Gastrocnemius medialis (tissue), 4 donors: ENCODE results near the gene UPF1. TPM values are rescaled to one million over a fixed set of nuclear protein-coding genes. Genes with fewer than 3 reads are reported as not detected.

Source experiments
- ATAC-seq, 2 donors: fragments of 150-250 bp; one replicate each; pipeline ENCODE4 v1.9.1; 2016
- DNase-seq, 2 donors: peaks; one replicate each; pipeline ENCODE4 v3.0.0-alpha.2; 2019
- H3K27ac ChIP-seq, 4 donors: fragments of 200-600 bp; sonication (generic); 1 replicate in 1 of 4; 2 replicates in 3 of 4; pipeline ENCODE4 v1.5.1; 2016 to 2018; ENCODE audit warnings: mild to moderate bottlenecking in 2 of 4, moderate library complexity in 1 of 4
- H3K27me3 ChIP-seq, 3 donors: fragments of 200-600 bp; sonication (generic) in 2 of 3; 1 replicate in 1 of 3; 2 replicates in 2 of 3; pipeline versions ENCODE4 v1.5.1 to v1.6.0; 2016 to 2019; ENCODE audit warnings: mild to moderate bottlenecking in 1 of 3, moderate library complexity in 1 of 3
- H3K36me3 ChIP-seq, 2 donors: fragments of 200-600 bp; sonication (generic) in 1 of 2; one replicate each; pipeline ENCODE4 v1.5.1; 2017 to 2018
- H3K4me1 ChIP-seq, 2 donors: fragments of 200-600 bp; sonication (generic) in 1 of 2; one replicate each; pipeline ENCODE4 v1.5.1; 2016 to 2017; ENCODE audit warnings: mild to moderate bottlenecking in 2 of 2
- H3K4me3 ChIP-seq, 4 donors: fragments of 200-600 bp; sonication (generic) in 3 of 4; 1 replicate in 1 of 4; 2 replicates in 3 of 4; pipeline ENCODE4 v1.5.1; 2016 to 2019; ENCODE audit warnings: mild to moderate bottlenecking in 2 of 4
- H3K9me3 ChIP-seq, 3 donors: fragments of 200-600 bp; sonication (generic) in 2 of 3; 1 replicate in 1 of 3; 2 replicates in 2 of 3; pipeline ENCODE4 v1.5.1; 2016 to 2019
- POLR2A ChIP-seq, 2 donors: fragments of 450-650 bp; IDR thresholded peaks; one replicate each; pipeline ENCODE4 v1.6.1; 2017; ENCODE audit warnings: antibody characterized with exemption in 2 of 2, mild to moderate bottlenecking in 2 of 2, moderate library complexity in 2 of 2
- in situ Hi-C, 4 donors: fragments of 200-750 bp; cut with MboI; loops; one replicate each; pipeline versions ENCODE4 v1.15.0 to v1.8.0; 2017; ENCODE audit warnings: low sequenced_read_pairs in 4 of 4
- intact Hi-C: fragments of 100-400 bp; cut with DNase I; formaldehyde crosslinking; loops from one replicate; pipeline ENCODE4 v1.15.1; 2023; ENCODE audit warnings: low total_unique reads
- total RNA-seq, 4 donors: library from RNA; depleted of rRNA; stranded (reverse); fragments of >200 nt; gene quantifications; one replicate each; pipeline versions ENCODE4 v1.1.0 to v1.2.3, GENCODE V29; 2016
- TF ChIP-seq, protein P1 (sequence below), 5 experiments: fragments of 450-650 bp in 3 of 5; fragments of 200-600 bp in 2 of 5; sonication (generic) in 2 of 5; IDR thresholded peaks in 4 of 5; conservative IDR thresholded peaks in 1 of 5; 1 replicate in 4 of 5; 2 replicates in 1 of 5; pipeline ENCODE4 v1.5.1; 2016 to 2019; ENCODE audit warnings: antibody characterized with exemption in 5 of 5, mild to moderate bottlenecking in 3 of 5, moderate library complexity in 3 of 5

The UPF1 gene
- total RNA-seq, 4 donors from 2014 or later = 26.0 to 64.9 (median 46.4) TPM

DNA sequence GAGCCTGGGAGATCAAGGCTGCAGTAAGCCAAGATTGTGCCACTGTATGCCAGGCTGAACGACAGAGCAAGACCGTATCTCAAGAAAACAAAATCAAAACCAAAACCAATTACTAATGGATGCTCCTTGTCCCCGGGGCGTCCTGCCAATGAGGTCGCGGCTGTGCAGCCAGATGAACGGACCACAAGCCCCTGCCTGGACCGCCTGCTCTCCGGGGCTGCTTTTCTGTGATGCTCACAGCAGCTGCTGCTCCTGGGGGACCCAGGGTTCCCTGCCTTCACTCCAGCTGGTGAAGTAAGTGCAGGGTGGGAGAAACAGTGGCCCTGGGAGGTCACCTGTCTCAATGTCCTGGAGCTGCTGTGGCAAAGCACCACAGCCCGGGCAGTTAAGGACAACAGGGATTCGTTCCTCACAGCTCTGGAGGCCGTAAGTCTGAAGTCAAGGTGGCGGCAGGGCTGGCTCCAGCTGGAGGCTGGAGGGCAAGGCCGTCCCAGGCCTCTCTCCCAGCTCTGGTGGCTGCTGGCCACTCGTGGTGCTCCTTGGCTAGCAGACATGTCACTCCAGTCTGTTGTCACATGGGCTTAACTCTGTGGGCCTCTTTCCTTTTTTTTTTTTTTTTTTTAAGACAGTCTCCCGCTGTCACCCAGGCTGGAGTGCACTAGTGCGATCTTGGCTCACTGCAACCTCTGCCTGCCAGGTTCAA, 77.3 kb downstream of the UPF1 start:
- Histone ChIP-seq H3K27me3 (no peaks in the 10 kb centered on the region), H3K4me3 (no peak overlapping the region), H3K36me3 (peaks cover 0 to 41% of the 10 kb centered on the region in 2 donors), H3K27ac (no peak overlapping the region), H3K9me3 (no peaks in the 10 kb centered on the region), H3K4me1 (no peaks in the 10 kb centered on the region)
- DNase-seq (no peak), ATAC-seq (no peak)
- intact Hi-C loops = no loop called here
- TF ChIP-seq POLR2A (IDR thresholded peaks at IDR 0.05) = no peak
- TF ChIP-seq, protein P1, sequence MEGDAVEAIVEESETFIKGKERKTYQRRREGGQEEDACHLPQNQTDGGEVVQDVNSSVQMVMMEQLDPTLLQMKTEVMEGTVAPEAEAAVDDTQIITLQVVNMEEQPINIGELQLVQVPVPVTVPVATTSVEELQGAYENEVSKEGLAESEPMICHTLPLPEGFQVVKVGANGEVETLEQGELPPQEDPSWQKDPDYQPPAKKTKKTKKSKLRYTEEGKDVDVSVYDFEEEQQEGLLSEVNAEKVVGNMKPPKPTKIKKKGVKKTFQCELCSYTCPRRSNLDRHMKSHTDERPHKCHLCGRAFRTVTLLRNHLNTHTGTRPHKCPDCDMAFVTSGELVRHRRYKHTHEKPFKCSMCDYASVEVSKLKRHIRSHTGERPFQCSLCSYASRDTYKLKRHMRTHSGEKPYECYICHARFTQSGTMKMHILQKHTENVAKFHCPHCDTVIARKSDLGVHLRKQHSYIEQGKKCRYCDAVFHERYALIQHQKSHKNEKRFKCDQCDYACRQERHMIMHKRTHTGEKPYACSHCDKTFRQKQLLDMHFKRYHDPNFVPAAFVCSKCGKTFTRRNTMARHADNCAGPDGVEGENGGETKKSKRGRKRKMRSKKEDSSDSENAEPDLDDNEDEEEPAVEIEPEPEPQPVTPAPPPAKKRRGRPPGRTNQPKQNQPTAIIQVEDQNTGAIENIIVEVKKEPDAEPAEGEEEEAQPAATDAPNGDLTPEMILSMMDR (IDR thresholded peaks at IDR 0.05 in 4 of 5, conservative IDR thresholded peaks at IDR 0.05 in 1 of 5) = no peak
- in situ Hi-C loops = no loop called here

DNA sequence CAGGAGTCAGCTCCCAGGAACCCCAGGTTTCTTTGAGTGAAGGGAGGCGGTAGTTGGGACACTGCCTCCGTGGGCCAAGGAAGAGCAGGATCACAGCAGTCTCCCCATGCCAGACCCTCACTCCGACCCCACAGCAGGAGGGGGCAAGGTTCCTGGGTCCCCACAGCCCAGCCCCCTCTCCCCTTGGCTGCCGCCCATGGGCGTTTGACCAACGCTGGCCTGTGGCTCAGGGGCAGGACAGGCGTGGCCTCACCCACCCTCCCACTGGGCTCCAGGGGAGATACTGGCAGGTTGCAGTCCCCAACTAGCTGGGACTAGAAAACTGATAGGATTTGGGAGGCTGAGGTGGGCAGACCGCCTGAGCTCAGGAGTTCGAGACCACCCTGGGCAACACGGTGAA, 78.3 kb downstream of the UPF1 start:
- H3K36me3 ChIP-seq = peaks cover 0 to 35% of the 10 kb centered on the region in 2 donors
- no peak for ATAC-seq
- no peaks in the 10 kb centered on the region for H3K4me1 ChIP-seq
- no peaks in the 10 kb centered on the region for H3K27me3 ChIP-seq
- TF ChIP-seq POLR2A (IDR thresholded peaks at IDR 0.05) = no peak
- TF ChIP-seq, protein P1 (IDR thresholded peaks at IDR 0.05 in 4 of 5, conservative IDR thresholded peaks at IDR 0.05 in 1 of 5) = no peak
- in situ Hi-C loops (no loop called here), intact Hi-C loops (no loop called here)
- no peak for DNase-seq
- no peak overlapping the region for H3K27ac ChIP-seq
- H3K4me3 ChIP-seq = no peak overlapping the region
- no peaks in the 10 kb centered on the region for H3K9me3 ChIP-seq

DNA sequence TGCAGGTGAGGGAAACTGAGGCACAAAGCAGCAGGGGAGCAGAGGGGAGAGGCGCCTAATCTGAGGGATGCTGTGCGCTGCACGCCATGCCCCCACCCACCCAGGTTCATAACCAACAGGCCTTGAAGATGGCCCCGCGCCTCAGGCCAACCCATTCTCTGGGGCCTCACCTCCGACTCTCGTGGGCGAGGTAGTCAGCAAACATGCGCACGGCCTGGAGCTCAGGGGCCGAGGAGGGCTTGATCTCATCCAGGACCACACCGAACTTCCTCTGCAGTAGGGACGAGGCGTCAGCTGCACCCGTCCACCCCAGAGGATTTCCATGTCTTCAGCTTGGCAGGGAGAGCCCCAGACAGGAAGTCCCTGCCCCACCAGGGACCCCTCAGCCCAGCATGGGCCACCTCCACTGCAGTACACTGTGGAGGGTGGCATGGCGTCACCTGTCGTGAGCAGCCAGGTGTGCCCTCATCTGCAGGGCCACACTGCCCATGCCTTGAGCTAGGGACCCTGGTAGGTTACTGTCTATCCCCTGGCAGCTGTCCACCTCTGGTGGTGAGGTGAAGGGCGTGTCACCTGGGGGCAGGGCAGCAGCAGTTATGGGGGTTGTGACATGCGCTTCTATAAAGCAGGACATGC, 79.2 kb downstream of the UPF1 start:
- Histone ChIP-seq H3K27me3 (no peaks in the 10 kb centered on the region), H3K4me3 (no peak overlapping the region), H3K4me1 (no peaks in the 10 kb centered on the region), H3K27ac (no peak overlapping the region), H3K36me3 (peaks cover 0 to 26% of the 10 kb centered on the region in 2 donors), H3K9me3 (no peaks in the 10 kb centered on the region)
- intact Hi-C loops (no loop called here), in situ Hi-C loops (no loop called here)
- TF ChIP-seq, protein P1 (IDR thresholded peaks at IDR 0.05 in 4 of 5, conservative IDR thresholded peaks at IDR 0.05 in 1 of 5) = no peak
- TF ChIP-seq POLR2A (IDR thresholded peaks at IDR 0.05) = no peak
- DNase-seq = no peak
- ATAC-seq = no peak

DNA sequence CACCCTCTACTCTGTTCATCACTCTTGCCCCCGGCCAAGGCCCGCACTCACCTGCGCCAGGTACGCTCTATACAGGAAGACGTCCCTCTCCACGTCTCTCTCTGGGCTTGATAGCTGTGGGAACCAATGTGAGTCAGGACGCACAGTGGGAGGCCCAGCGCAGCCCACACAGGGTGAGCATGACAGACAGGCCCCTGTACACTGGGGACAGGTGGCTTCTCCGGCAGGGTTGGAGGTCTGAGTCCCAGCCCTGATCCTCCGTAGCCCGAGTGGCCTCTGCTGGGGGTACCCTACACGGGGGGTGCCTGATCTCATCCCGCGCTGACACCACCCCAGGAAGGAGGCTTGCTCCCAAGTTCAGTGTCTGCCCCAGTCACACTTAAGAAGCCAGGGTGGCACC, 81.2 kb downstream of the UPF1 start:
- no peaks in the 10 kb centered on the region for H3K27me3 ChIP-seq
- TF ChIP-seq, protein P1 (IDR thresholded peaks at IDR 0.05 in 4 of 5, conservative IDR thresholded peaks at IDR 0.05 in 1 of 5) = no peak
- TF ChIP-seq POLR2A (IDR thresholded peaks at IDR 0.05) = no peak
- H3K9me3 ChIP-seq = no peaks in the 10 kb centered on the region
- DNase-seq (no peak), ATAC-seq (no peak)
- H3K4me3 ChIP-seq = no peak overlapping the region
- H3K36me3 ChIP-seq = peaks cover 0 to 14% of the 10 kb centered on the region in 2 donors
- in situ Hi-C loops = no loop called here
- H3K27ac ChIP-seq = no peak overlapping the region
- H3K4me1 ChIP-seq = peaks cover 6 to 8% of the 10 kb centered on the region in 2 donors
- intact Hi-C loops = no loop called here
